NB4 (cell line): ENCODE measurements around the gene PSG4.
"Not testable (repeated sequence)": the region's sequence is repeated elsewhere in the genome, so short reads cannot be mapped to it uniquely, and the experiment has no call there.

Experiments used
- DNase-seq: peaks from one replicate; pipeline ENCODE4 v3.0.0; 2010; ENCODE audit warnings: low read depth
- H3K4me3 ChIP-seq: one replicate; pipeline ENCODE4 v1.5.1; 2011; ENCODE audit warnings: mild to moderate bottlenecking, low read depth, low read length, moderate library complexity
- CTCF ChIP-seq: IDR thresholded peaks from one replicate; pipeline ENCODE4 v1.5.1; 2012; ENCODE audit warnings: low read depth, low read length
- MAX ChIP-seq: IDR thresholded peaks from 2 replicates; pipeline ENCODE4 v1.6.1; 2011; ENCODE audit warnings: low read depth, low read length
- MYC ChIP-seq: IDR thresholded peaks from 2 replicates; pipeline ENCODE4 v1.6.1; 2011; ENCODE audit warnings: low read depth, low read length
- POLR2A ChIP-seq: IDR thresholded peaks from 2 replicates; pipeline ENCODE4 v1.6.1; 2011; ENCODE audit warnings: mild to moderate bottlenecking; ENCODE audit not compliant: insufficient read length; ENCODE audit errors: extremely low read depth

PSG4 gene

GRCh38 chr19:43205471-43206105 lies at the start of gene PSG4:
Gene PSG4 (minus strand): TSS chr19:43205638. CDS start chr19:43205536, 102 bp downstream.
- DNase-seq, H3K4me3 ChIP-seq: not testable (repeated sequence)

- DNase-seq, H3K4me3 ChIP-seq: not testable (repeated sequence)
Observed at GRCh38 chr19:43251428-43251827, 46.0 kb upstream of the PSG4 start.

GRCh38 chr19:43250296-43250695 lies 44.9 kb upstream of the PSG4 start:
- DNase-seq, H3K4me3 ChIP-seq: not testable (repeated sequence)

GRCh38 chr19:43248635-43249002 lies 43.2 kb upstream of the PSG4 start:
- DNase-seq, result not testable (repeated sequence)

GRCh38 chr19:43247243-43247880 lies 41.9 kb upstream of the PSG4 start:
- not testable (repeated sequence) for DNase-seq, H3K4me3 ChIP-seq

More at GRCh38 chr19:43248635-43249002, 43.2 kb upstream of the PSG4 start:
- not testable (repeated sequence) for H3K4me3 ChIP-seq

- not testable (repeated sequence) for H3K4me3 ChIP-seq, DNase-seq
Observed at GRCh38 chr19:43245848-43246247, 40.4 kb upstream of the PSG4 start.

- not testable (repeated sequence) for DNase-seq, H3K4me3 ChIP-seq
Observed at GRCh38 chr19:43242211-43242610, 36.8 kb upstream of the PSG4 start.

- not testable (repeated sequence) for H3K4me3 ChIP-seq, DNase-seq
Observed at GRCh38 chr19:43238213-43238612, 32.8 kb upstream of the PSG4 start.

- H3K4me3 ChIP-seq, DNase-seq: not testable (repeated sequence)
Observed at GRCh38 chr19:43235686-43236085, 30.2 kb upstream of the PSG4 start.

GRCh38 chr19:43229315-43229714 lies 23.9 kb upstream of the PSG4 start:
- H3K4me3 ChIP-seq, result no peak overlapping the region
- peak; percentile 4 for DNase-seq
- 0 out of 2 replicates have a peak, but pooled peaks have one; percentile 14 for TF ChIP-seq MAX
- TF ChIP-seq MYC, result no peak

GRCh38 chr19:43228730-43229129 lies 23.3 kb upstream of the PSG4 start:
- H3K4me3 ChIP-seq, result not testable (repeated sequence)
- DNase-seq, result peak; percentile 6

- not testable (repeated sequence) for H3K4me3 ChIP-seq, DNase-seq
Observed at GRCh38 chr19:43226986-43227385, 21.5 kb upstream of the PSG4 start.

GRCh38 chr19:43224855-43225253 lies 19.4 kb upstream of the PSG4 start:
- no peak overlapping the region for H3K4me3 ChIP-seq
- no peak for DNase-seq
- TF ChIP-seq CTCF (no peak), MYC (no peak), POLR2A (no peak), MAX (no peak)

GRCh38 chr19:43224201-43224854 lies 18.9 kb upstream of the PSG4 start:
- not testable (repeated sequence) for DNase-seq, H3K4me3 ChIP-seq

GRCh38 chr19:43221891-43222290 lies 16.5 kb upstream of the PSG4 start:
- DNase-seq, H3K4me3 ChIP-seq: not testable (repeated sequence)

GRCh38 chr19:43219136-43219535 lies 13.7 kb upstream of the PSG4 start:
- not testable (repeated sequence) for DNase-seq, H3K4me3 ChIP-seq

- DNase-seq, H3K4me3 ChIP-seq: not testable (repeated sequence)
Observed at GRCh38 chr19:43215881-43216280, 10.4 kb upstream of the PSG4 start.
